Right atrium auricular region (tissue), 2 donors: ENCODE measurements around the gene ALKBH1. TPM values are rescaled to one million over a fixed set of nuclear protein-coding genes. Genes with fewer than 3 reads are reported as not detected.
A peak's percentile ranks its signal among the peaks of the same experiment; 100 is the strongest.
"Not testable (repeated sequence)": the region's sequence is repeated elsewhere in the genome, so short reads cannot be mapped to it uniquely, and the experiment has no call there.

Source experiments
- DNase-seq: peaks from one replicate; pipeline ENCODE4 v3.0.0-alpha.2; 2019; ENCODE audit warnings: low spot score
- H3K27ac ChIP-seq, 2 donors: fragments of 200-600 bp; sonication (generic); 1 replicate in 1 of 2; 2 replicates in 1 of 2; pipeline ENCODE4 v1.5.1; 2016 to 2019
- H3K27me3 ChIP-seq, 2 donors: fragments of 200-600 bp; sonication (generic); one replicate each; pipeline versions ENCODE4 v1.5.1 to v1.6.0; 2017 to 2019
- H3K36me3 ChIP-seq: fragments of 200-600 bp; sonication (generic); one replicate; pipeline ENCODE4 v1.5.1; 2016
- H3K4me1 ChIP-seq, 2 donors: fragments of 200-600 bp; sonication (generic); one replicate each; pipeline versions ENCODE4 v1.5.1 to v1.6.0; 2017 to 2019
- H3K4me3 ChIP-seq, 2 donors: fragments of 200-600 bp; sonication (generic); 1 replicate in 1 of 2; 2 replicates in 1 of 2; pipeline ENCODE4 v1.5.1; 2017 to 2019; ENCODE audit warnings: mild to moderate bottlenecking in 1 of 2, moderate library complexity in 1 of 2
- H3K9me3 ChIP-seq, 2 donors: fragments of 200-600 bp; sonication (generic); one replicate each; pipeline ENCODE4 v1.5.1; 2019
- CTCF ChIP-seq, 2 donors: fragments of 200-600 bp; sonication (generic); IDR thresholded peaks; one replicate each; pipeline ENCODE4 v1.5.1; 2019; ENCODE audit warnings: antibody characterized with exemption in 2 of 2
- total RNA-seq, 2 donors: library from RNA; depleted of rRNA; stranded (reverse); fragments of >200 nt; gene quantifications; one replicate each; pipeline ENCODE4 v1.1.0, GENCODE V29; 2016

Gene ALKBH1
- 10 to 100 TPM in 1 of 2 donors, 1 to 10 TPM in 1; 7.8 to 11.1 TPM for total RNA-seq

GRCh38 chr14:77707724-77708408 lies at the start of gene ALKBH1, which contains the start of gene SLIRP:
Gene ALKBH1 (minus strand): TSS chr14:77708023. CDS start chr14:77708004, 19 bp downstream.
Gene SLIRP (plus strand): TSS chr14:77708103. CDS start chr14:77708112, 9 bp downstream.
- H3K27me3 ChIP-seq = no peaks in the 10 kb centered on the region
- peaks cover 0 to 30% of the 10 kb centered on the region in 2 donors for H3K4me1 ChIP-seq
- TF ChIP-seq CTCF (IDR thresholded peaks at IDR 0.05) = no peak
- H3K36me3 ChIP-seq = peaks cover 38% of the 10 kb centered on the region
- peak; percentile 86 for DNase-seq
- no peaks in the 10 kb centered on the region for H3K9me3 ChIP-seq
- peak within 1 kb of the TSS; percentile 96 to 97 for H3K4me3 ChIP-seq
- H3K27ac ChIP-seq = peak within 1 kb of the TSS; percentile 62 to 79

- Histone ChIP-seq H3K9me3 (no peaks in the 10 kb centered on the region), H3K4me1 (peaks cover 0 to 31% of the 10 kb centered on the region in 2 donors), H3K36me3 (peaks cover 57% of the 10 kb centered on the region), H3K27ac (no peak overlapping the region), H3K27me3 (no peaks in the 10 kb centered on the region), H3K4me3 (no peak overlapping the region)
- DNase-seq = no peak
- TF ChIP-seq CTCF (IDR thresholded peaks at IDR 0.05) = no peak
Measured at GRCh38 chr14:77752799-77753516, 45.1 kb upstream of the ALKBH1 start.

GRCh38 chr14:77752266-77752665 lies 44.4 kb upstream of the ALKBH1 start:
- DNase-seq = no peak
- peaks cover 0 to 27% of the 10 kb centered on the region in 2 donors for H3K4me1 ChIP-seq
- peaks cover 61% of the 10 kb centered on the region for H3K36me3 ChIP-seq
- H3K9me3 ChIP-seq = no peaks in the 10 kb centered on the region
- no peak for TF ChIP-seq CTCF (IDR thresholded peaks at IDR 0.05)
- no peaks in the 10 kb centered on the region for H3K27me3 ChIP-seq
- H3K4me3 ChIP-seq = no peak overlapping the region
- H3K27ac ChIP-seq = no peak overlapping the region

GRCh38 chr14:77747425-77747824 lies 39.6 kb upstream of the ALKBH1 start:
- H3K4me1 ChIP-seq, H3K27me3 ChIP-seq, DNase-seq, H3K4me3 ChIP-seq, H3K9me3 ChIP-seq, H3K27ac ChIP-seq: not testable (repeated sequence)
- H3K36me3 ChIP-seq = peaks cover 35% of the 10 kb centered on the region

GRCh38 chr14:77746064-77746702 lies 38.4 kb upstream of the ALKBH1 start:
- Histone ChIP-seq H3K36me3 (peaks cover 31% of the 10 kb centered on the region), H3K4me1 (no peaks in the 10 kb centered on the region), H3K4me3 (no peak overlapping the region), H3K27me3 (no peaks in the 10 kb centered on the region), H3K9me3 (no peaks in the 10 kb centered on the region), H3K27ac (no peak overlapping the region)
- DNase-seq = no peak
- TF ChIP-seq CTCF (IDR thresholded peaks at IDR 0.05) = no peak

GRCh38 chr14:77741438-77741837 lies 33.6 kb upstream of the ALKBH1 start:
- DNase-seq = no peak
- no peak overlapping the region for H3K27ac ChIP-seq
- no peaks in the 10 kb centered on the region for H3K27me3 ChIP-seq
- no peak overlapping the region for H3K4me3 ChIP-seq
- no peaks in the 10 kb centered on the region for H3K9me3 ChIP-seq
- H3K4me1 ChIP-seq = peaks cover 0 to 13% of the 10 kb centered on the region in 2 donors
- peaks cover 30% of the 10 kb centered on the region for H3K36me3 ChIP-seq
- no peak for TF ChIP-seq CTCF (IDR thresholded peaks at IDR 0.05)
